HEK293 (cell line): ENCODE measurements around the gene EIF4G3.
A peak's percentile ranks its signal among the peaks of the same experiment; 100 is the strongest.

Experiments
- BCL11B ChIP-seq: fragments of 450-650 bp; formaldehyde crosslinking; IDR thresholded peaks from 2 replicates; pipeline ENCODE4 v1.5.1; 2016; ENCODE audit warnings: low read depth, missing biosample characterization, missing genetic modification characterization
- HOXD13 ChIP-seq: sonication (generic); formaldehyde crosslinking; IDR thresholded peaks from 2 replicates; pipeline ENCODE4 v1.8.0; 2022; ENCODE audit warnings: missing genetic modification reagents, borderline replicate concordance
- OSR2 ChIP-seq: fragments of 450-650 bp; formaldehyde crosslinking; IDR thresholded peaks from 2 replicates; pipeline ENCODE4 v1.5.1; 2016; ENCODE audit warnings: missing biosample characterization, missing genetic modification characterization
- ZBTB17 ChIP-seq: fragments of 450-650 bp; formaldehyde crosslinking; IDR thresholded peaks from 2 replicates; pipeline ENCODE4 v1.5.1; 2016; ENCODE audit warnings: missing biosample characterization, missing genetic modification characterization
- ZBTB20 ChIP-seq: fragments of 450-650 bp; formaldehyde crosslinking; IDR thresholded peaks from 2 replicates; pipeline ENCODE4 v1.5.1; 2016; ENCODE audit warnings: missing biosample characterization, missing genetic modification characterization
- ZBTB7A ChIP-seq: fragments of 450-650 bp; formaldehyde crosslinking; IDR thresholded peaks from 2 replicates; pipeline ENCODE4 v1.5.1; 2016; ENCODE audit warnings: low read depth, missing biosample characterization, missing genetic modification characterization
- ZEB2 ChIP-seq: fragments of 450-650 bp; formaldehyde crosslinking; IDR thresholded peaks from 2 replicates; pipeline ENCODE4 v1.5.1; 2016; ENCODE audit warnings: missing biosample characterization, missing genetic modification characterization
- ZFP41 ChIP-seq: fragments of 450-650 bp; formaldehyde crosslinking; IDR thresholded peaks from 2 replicates; pipeline ENCODE4 v1.5.1; 2016; ENCODE audit warnings: missing biosample characterization, missing genetic modification characterization, borderline replicate concordance
- ZIC2 ChIP-seq: fragments of 450-650 bp; formaldehyde crosslinking; IDR thresholded peaks from 2 replicates; pipeline ENCODE4 v1.5.1; 2016; ENCODE audit warnings: missing biosample characterization, missing genetic modification characterization
- ZNF138 ChIP-seq: fragments of 450-650 bp; formaldehyde crosslinking; IDR thresholded peaks from 2 replicates; pipeline ENCODE4 v1.5.1; 2016; ENCODE audit warnings: missing biosample characterization, missing genetic modification characterization, borderline replicate concordance
- ZNF146 ChIP-seq: fragments of 450-650 bp; formaldehyde crosslinking; IDR thresholded peaks from 2 replicates; pipeline ENCODE4 v1.5.1; 2016; ENCODE audit warnings: missing biosample characterization, missing genetic modification characterization
- ZNF155 ChIP-seq: fragments of 450-650 bp; formaldehyde crosslinking; IDR thresholded peaks from 2 replicates; pipeline ENCODE4 v1.5.1; 2016; ENCODE audit warnings: missing biosample characterization, missing genetic modification characterization
- ZNF169 ChIP-seq: fragments of 450-650 bp; formaldehyde crosslinking; IDR thresholded peaks from 2 replicates; pipeline ENCODE4 v1.5.1; 2016; ENCODE audit warnings: missing biosample characterization, missing genetic modification characterization
- ZNF2 ChIP-seq: fragments of 450-650 bp; formaldehyde crosslinking; IDR thresholded peaks from 2 replicates; pipeline ENCODE4 v1.5.1; 2016; ENCODE audit warnings: missing biosample characterization, missing genetic modification characterization
- ZNF214 ChIP-seq: fragments of 450-650 bp; formaldehyde crosslinking; IDR thresholded peaks from 2 replicates; pipeline ENCODE4 v1.5.1; 2017; ENCODE audit warnings: missing biosample characterization, mild to moderate bottlenecking, missing genetic modification characterization, borderline replicate concordance
- ZNF266 ChIP-seq: fragments of 450-650 bp; formaldehyde crosslinking; IDR thresholded peaks from 2 replicates; pipeline ENCODE4 v1.5.1; 2016; ENCODE audit warnings: missing biosample characterization, missing genetic modification characterization, low read depth
- ZNF37A ChIP-seq: fragments of 450-650 bp; IDR thresholded peaks from 2 replicates; pipeline ENCODE4 v1.5.1; 2018; ENCODE audit warnings: missing biosample characterization, missing genetic modification characterization
- ZNF404 ChIP-seq: fragments of 450-650 bp; formaldehyde crosslinking; IDR thresholded peaks from 2 replicates; pipeline ENCODE4 v1.5.1; 2017; ENCODE audit warnings: missing biosample characterization, missing genetic modification characterization
- ZNF416 ChIP-seq: fragments of 450-650 bp; formaldehyde crosslinking; IDR thresholded peaks from 2 replicates; pipeline ENCODE4 v1.5.1; 2016; ENCODE audit warnings: missing biosample characterization, missing genetic modification characterization
- ZNF433 ChIP-seq: fragments of 450-650 bp; formaldehyde crosslinking; IDR thresholded peaks from 2 replicates; pipeline ENCODE4 v1.5.1; 2016; ENCODE audit warnings: missing biosample characterization, missing genetic modification characterization, low read depth
- ZNF501 ChIP-seq: fragments of 450-650 bp; formaldehyde crosslinking; IDR thresholded peaks from 2 replicates; pipeline ENCODE4 v1.5.1; 2016; ENCODE audit warnings: missing biosample characterization, missing genetic modification characterization
- ZNF549 ChIP-seq: fragments of 450-650 bp; IDR thresholded peaks from 2 replicates; pipeline ENCODE4 v1.5.1; 2018; ENCODE audit warnings: missing biosample characterization, missing genetic modification characterization, mild to moderate bottlenecking, inconsistent platforms, moderate library complexity
- ZNF677 ChIP-seq: fragments of 450-650 bp; IDR thresholded peaks from 2 replicates; pipeline ENCODE4 v1.5.0; 2018; ENCODE audit warnings: missing biosample characterization, mild to moderate bottlenecking, missing genetic modification characterization, moderate library complexity
- ZNF701 ChIP-seq: fragments of 450-650 bp; formaldehyde crosslinking; IDR thresholded peaks from 2 replicates; pipeline ENCODE4 v1.5.1; 2016; ENCODE audit warnings: missing biosample characterization, missing genetic modification characterization
- ZSCAN16 ChIP-seq: fragments of 450-650 bp; formaldehyde crosslinking; IDR thresholded peaks from 2 replicates; pipeline ENCODE4 v1.5.1; 2016; ENCODE audit warnings: missing biosample characterization, missing genetic modification characterization
- TF ChIP-seq, protein P1 (sequence below): fragments of 450-650 bp; formaldehyde crosslinking; conservative IDR thresholded peaks from 2 replicates; pipeline ENCODE4 v1.5.1; 2016; ENCODE audit warnings: low read depth, missing biosample characterization, missing genetic modification characterization
- TF ChIP-seq, protein P2 (sequence below): fragments of 450-650 bp; formaldehyde crosslinking; IDR thresholded peaks from 2 replicates; pipeline ENCODE4 v1.5.1; 2016; ENCODE audit warnings: missing biosample characterization, missing genetic modification characterization, borderline replicate concordance
- TF ChIP-seq, protein P3 (sequence below): fragments of 450-650 bp; formaldehyde crosslinking; IDR thresholded peaks from 2 replicates; pipeline ENCODE4 v1.5.1; 2016; ENCODE audit warnings: missing biosample characterization, missing genetic modification characterization, borderline replicate concordance
- TF ChIP-seq, protein P4 (sequence below): fragments of 450-650 bp; formaldehyde crosslinking; IDR thresholded peaks from 2 replicates; pipeline ENCODE4 v1.5.1; 2016; ENCODE audit warnings: missing biosample characterization, missing genetic modification characterization

Gene EIF4G3

GRCh38 chr1:21022279-21023040, 154.2 kb downstream of the EIF4G3 start (continued):
- TF ChIP-seq, protein P1, sequence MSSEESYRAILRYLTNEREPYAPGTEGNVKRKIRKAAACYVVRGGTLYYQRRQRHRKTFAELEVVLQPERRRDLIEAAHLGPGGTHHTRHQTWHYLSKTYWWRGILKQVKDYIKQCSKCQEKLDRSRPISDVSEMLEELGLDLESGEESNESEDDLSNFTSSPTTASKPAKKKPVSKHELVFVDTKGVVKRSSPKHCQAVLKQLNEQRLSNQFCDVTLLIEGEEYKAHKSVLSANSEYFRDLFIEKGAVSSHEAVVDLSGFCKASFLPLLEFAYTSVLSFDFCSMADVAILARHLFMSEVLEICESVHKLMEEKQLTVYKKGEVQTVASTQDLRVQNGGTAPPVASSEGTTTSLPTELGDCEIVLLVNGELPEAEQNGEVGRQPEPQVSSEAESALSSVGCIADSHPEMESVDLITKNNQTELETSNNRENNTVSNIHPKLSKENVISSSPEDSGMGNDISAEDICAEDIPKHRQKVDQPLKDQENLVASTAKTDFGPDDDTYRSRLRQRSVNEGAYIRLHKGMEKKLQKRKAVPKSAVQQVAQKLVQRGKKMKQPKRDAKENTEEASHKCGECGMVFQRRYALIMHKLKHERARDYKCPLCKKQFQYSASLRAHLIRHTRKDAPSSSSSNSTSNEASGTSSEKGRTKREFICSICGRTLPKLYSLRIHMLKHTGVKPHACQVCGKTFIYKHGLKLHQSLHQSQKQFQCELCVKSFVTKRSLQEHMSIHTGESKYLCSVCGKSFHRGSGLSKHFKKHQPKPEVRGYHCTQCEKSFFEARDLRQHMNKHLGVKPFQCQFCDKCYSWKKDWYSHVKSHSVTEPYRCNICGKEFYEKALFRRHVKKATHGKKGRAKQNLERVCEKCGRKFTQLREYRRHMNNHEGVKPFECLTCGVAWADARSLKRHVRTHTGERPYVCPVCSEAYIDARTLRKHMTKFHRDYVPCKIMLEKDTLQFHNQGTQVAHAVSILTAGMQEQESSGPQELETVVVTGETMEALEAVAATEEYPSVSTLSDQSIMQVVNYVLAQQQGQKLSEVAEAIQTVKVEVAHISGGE (tag by site-specific recombination), result no peak
- peak; percentile 61; the same call in 1 of the 2 replicates for TF ChIP-seq ZNF146 (tag by site-specific recombination)
- TF ChIP-seq ZNF677 (tag by site-specific recombination), result no peak
- no peak for TF ChIP-seq ZNF155 (tag by site-specific recombination)
- no peak for TF ChIP-seq ZNF266 (tag by site-specific recombination)
- TF ChIP-seq ZNF2 (tag by site-specific recombination), result peak; percentile 72; the same call in 1 of the 2 replicates
- TF ChIP-seq ZIC2 (tag by site-specific recombination), result no peak
- TF ChIP-seq ZNF404 (tag by site-specific recombination), result no peak
- TF ChIP-seq BCL11B (tag by site-specific recombination), result peak; percentile 23; the same call in 1 of the 2 replicates
- TF ChIP-seq OSR2 (tag by site-specific recombination), result peak; percentile 75
- peak; percentile 96 for TF ChIP-seq ZEB2 (tag by site-specific recombination)
- TF ChIP-seq ZNF549 (tag by site-specific recombination), result no peak
- TF ChIP-seq, protein P2, sequence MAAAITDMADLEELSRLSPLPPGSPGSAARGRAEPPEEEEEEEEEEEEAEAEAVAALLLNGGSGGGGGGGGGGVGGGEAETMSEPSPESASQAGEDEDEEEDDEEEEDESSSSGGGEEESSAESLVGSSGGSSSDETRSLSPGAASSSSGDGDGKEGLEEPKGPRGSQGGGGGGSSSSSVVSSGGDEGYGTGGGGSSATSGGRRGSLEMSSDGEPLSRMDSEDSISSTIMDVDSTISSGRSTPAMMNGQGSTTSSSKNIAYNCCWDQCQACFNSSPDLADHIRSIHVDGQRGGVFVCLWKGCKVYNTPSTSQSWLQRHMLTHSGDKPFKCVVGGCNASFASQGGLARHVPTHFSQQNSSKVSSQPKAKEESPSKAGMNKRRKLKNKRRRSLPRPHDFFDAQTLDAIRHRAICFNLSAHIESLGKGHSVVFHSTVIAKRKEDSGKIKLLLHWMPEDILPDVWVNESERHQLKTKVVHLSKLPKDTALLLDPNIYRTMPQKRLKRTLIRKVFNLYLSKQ (tag by site-specific recombination), result no peak
- no peak for TF ChIP-seq ZFP41 (tag by site-specific recombination)
- no peak for TF ChIP-seq ZNF138 (tag by site-specific recombination)
- TF ChIP-seq ZNF416, result no peak
- no peak for TF ChIP-seq ZNF433 (tag by site-specific recombination)
- no peak for TF ChIP-seq HOXD13 (CRISPR knock-in tag)
- TF ChIP-seq, protein P3, sequence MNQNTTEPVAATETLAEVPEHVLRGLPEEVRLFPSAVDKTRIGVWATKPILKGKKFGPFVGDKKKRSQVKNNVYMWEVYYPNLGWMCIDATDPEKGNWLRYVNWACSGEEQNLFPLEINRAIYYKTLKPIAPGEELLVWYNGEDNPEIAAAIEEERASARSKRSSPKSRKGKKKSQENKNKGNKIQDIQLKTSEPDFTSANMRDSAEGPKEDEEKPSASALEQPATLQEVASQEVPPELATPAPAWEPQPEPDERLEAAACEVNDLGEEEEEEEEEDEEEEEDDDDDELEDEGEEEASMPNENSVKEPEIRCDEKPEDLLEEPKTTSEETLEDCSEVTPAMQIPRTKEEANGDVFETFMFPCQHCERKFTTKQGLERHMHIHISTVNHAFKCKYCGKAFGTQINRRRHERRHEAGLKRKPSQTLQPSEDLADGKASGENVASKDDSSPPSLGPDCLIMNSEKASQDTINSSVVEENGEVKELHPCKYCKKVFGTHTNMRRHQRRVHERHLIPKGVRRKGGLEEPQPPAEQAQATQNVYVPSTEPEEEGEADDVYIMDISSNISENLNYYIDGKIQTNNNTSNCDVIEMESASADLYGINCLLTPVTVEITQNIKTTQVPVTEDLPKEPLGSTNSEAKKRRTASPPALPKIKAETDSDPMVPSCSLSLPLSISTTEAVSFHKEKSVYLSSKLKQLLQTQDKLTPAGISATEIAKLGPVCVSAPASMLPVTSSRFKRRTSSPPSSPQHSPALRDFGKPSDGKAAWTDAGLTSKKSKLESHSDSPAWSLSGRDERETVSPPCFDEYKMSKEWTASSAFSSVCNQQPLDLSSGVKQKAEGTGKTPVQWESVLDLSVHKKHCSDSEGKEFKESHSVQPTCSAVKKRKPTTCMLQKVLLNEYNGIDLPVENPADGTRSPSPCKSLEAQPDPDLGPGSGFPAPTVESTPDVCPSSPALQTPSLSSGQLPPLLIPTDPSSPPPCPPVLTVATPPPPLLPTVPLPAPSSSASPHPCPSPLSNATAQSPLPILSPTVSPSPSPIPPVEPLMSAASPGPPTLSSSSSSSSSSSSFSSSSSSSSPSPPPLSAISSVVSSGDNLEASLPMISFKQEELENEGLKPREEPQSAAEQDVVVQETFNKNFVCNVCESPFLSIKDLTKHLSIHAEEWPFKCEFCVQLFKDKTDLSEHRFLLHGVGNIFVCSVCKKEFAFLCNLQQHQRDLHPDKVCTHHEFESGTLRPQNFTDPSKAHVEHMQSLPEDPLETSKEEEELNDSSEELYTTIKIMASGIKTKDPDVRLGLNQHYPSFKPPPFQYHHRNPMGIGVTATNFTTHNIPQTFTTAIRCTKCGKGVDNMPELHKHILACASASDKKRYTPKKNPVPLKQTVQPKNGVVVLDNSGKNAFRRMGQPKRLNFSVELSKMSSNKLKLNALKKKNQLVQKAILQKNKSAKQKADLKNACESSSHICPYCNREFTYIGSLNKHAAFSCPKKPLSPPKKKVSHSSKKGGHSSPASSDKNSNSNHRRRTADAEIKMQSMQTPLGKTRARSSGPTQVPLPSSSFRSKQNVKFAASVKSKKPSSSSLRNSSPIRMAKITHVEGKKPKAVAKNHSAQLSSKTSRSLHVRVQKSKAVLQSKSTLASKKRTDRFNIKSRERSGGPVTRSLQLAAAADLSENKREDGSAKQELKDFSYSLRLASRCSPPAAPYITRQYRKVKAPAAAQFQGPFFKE (tag by site-specific recombination), result no peak
- peak; percentile 53; the same call in 1 of the 2 replicates for TF ChIP-seq ZBTB7A (tag by site-specific recombination)
- no peak for TF ChIP-seq ZNF169 (tag by site-specific recombination)
- no peak for TF ChIP-seq ZNF214
- peak; percentile 80 for TF ChIP-seq ZSCAN16 (tag by site-specific recombination)
- TF ChIP-seq ZNF701 (tag by site-specific recombination), result no peak
- TF ChIP-seq, protein P4, sequence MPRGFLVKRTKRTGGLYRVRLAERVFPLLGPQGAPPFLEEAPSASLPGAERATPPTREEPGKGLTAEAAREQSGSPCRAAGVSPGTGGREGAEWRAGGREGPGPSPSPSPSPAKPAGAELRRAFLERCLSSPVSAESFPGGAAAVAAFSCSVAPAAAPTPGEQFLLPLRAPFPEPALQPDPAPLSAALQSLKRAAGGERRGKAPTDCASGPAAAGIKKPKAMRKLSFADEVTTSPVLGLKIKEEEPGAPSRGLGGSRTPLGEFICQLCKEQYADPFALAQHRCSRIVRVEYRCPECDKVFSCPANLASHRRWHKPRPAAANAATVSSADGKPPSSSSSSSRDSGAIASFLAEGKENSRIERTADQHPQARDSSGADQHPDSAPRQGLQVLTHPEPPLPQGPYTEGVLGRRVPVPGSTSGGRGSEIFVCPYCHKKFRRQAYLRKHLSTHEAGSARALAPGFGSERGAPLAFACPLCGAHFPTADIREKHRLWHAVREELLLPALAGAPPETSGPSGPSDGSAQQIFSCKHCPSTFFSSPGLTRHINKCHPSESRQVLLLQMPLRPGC (tag by site-specific recombination), result peak; percentile 94
- TF ChIP-seq ZBTB17, result peak; percentile 87
- TF ChIP-seq ZNF37A (tag by site-specific recombination), result no peak
- peak; percentile 91 for TF ChIP-seq ZNF501 (tag by site-specific recombination)
- no peak for TF ChIP-seq ZBTB20 (tag by site-specific recombination)
